Fibroblast of villous mesenchyme (primary cell): ENCODE measurements around the gene CAMK1G. TPM values are rescaled to one million over a fixed set of nuclear protein-coding genes. Genes with fewer than 3 reads are reported as not detected.
A peak's percentile ranks its signal among the peaks of the same experiment; 100 is the strongest.

ENCODE experiments used
- DNase-seq: peaks from one replicate; pipeline ENCODE4 v3.0.0-alpha.2; 2010; ENCODE audit warnings: low read depth
- H3K4me3 ChIP-seq: 2 replicates; pipeline ENCODE4 v1.5.1; 2011; ENCODE audit warnings: low read depth, mild to moderate bottlenecking, low read length
- CTCF ChIP-seq: IDR thresholded peaks from 2 replicates; pipeline ENCODE4 v1.5.1; 2012; ENCODE audit warnings: low read depth, mild to moderate bottlenecking, low read length; ENCODE audit not compliant: insufficient read depth
- total RNA-seq: library from RNA; depleted of rRNA; stranded (reverse); fragments of >200 nt; gene quantifications from 2 replicates; pipeline ENCODE4 v1.2.3, GENCODE V29; 2012

The CAMK1G gene
- total RNA-seq: 2.6 and 9.1 TPM in 2 replicates

- peak within 1 kb of the TSS; percentile 60 for H3K4me3 ChIP-seq
- DNase-seq: peak; percentile 81
- no peak for TF ChIP-seq CTCF
These were observed at the start of gene CAMK1G for GRCh38 chr1:209583408-209583807. CAMK1G (plus strand) TSS chr1:209583714; CDS start chr1:209594984, 11,270 bp downstream.

- no peak for TF ChIP-seq CTCF
- DNase-seq: no peak
- H3K4me3 ChIP-seq: no peak overlapping the region
These were observed 48.8 kb upstream of the CAMK1G start for GRCh38 chr1:209534496-209535250.

- no peak for DNase-seq
- no peak overlapping the region for H3K4me3 ChIP-seq
- TF ChIP-seq CTCF: no peak
These were observed 46.7 kb upstream of the CAMK1G start for GRCh38 chr1:209536843-209537242.

GRCh38 chr1:209537336-209538114 is 46.0 kb upstream of the CAMK1G start:
- no peak for TF ChIP-seq CTCF
- no peak for DNase-seq
- no peak overlapping the region for H3K4me3 ChIP-seq

- H3K4me3 ChIP-seq: no peak overlapping the region
- DNase-seq: no peak
- no peak for TF ChIP-seq CTCF
These were observed 43.9 kb upstream of the CAMK1G start for GRCh38 chr1:209539576-209539975.

GRCh38 chr1:209542585-209542984 is 40.9 kb upstream of the CAMK1G start:
- no peak for TF ChIP-seq CTCF
- no peak overlapping the region for H3K4me3 ChIP-seq
- no peak for DNase-seq
